Gastrocnemius medialis (tissue), 4 donors: ENCODE data around the gene FGD5. TPM values are rescaled to one million over a fixed set of nuclear protein-coding genes. Genes with fewer than 3 reads are reported as not detected.

ENCODE experiments used
- ATAC-seq, 2 donors: fragments of 150-250 bp; one replicate each; pipeline ENCODE4 v1.9.1; 2016
- DNase-seq, 2 donors: peaks; one replicate each; pipeline ENCODE4 v3.0.0-alpha.2; 2019
- H3K27ac ChIP-seq, 4 donors: fragments of 200-600 bp; sonication (generic); 1 replicate in 1 of 4; 2 replicates in 3 of 4; pipeline ENCODE4 v1.5.1; 2016 to 2018; ENCODE audit warnings: mild to moderate bottlenecking in 2 of 4, moderate library complexity in 1 of 4
- H3K27me3 ChIP-seq, 3 donors: fragments of 200-600 bp; sonication (generic) in 2 of 3; 1 replicate in 1 of 3; 2 replicates in 2 of 3; pipeline versions ENCODE4 v1.5.1 to v1.6.0; 2016 to 2019; ENCODE audit warnings: mild to moderate bottlenecking in 1 of 3, moderate library complexity in 1 of 3
- H3K36me3 ChIP-seq, 2 donors: fragments of 200-600 bp; sonication (generic) in 1 of 2; one replicate each; pipeline ENCODE4 v1.5.1; 2017 to 2018
- H3K4me1 ChIP-seq, 2 donors: fragments of 200-600 bp; sonication (generic) in 1 of 2; one replicate each; pipeline ENCODE4 v1.5.1; 2016 to 2017; ENCODE audit warnings: mild to moderate bottlenecking in 2 of 2
- H3K4me3 ChIP-seq, 4 donors: fragments of 200-600 bp; sonication (generic) in 3 of 4; 1 replicate in 1 of 4; 2 replicates in 3 of 4; pipeline ENCODE4 v1.5.1; 2016 to 2019; ENCODE audit warnings: mild to moderate bottlenecking in 2 of 4
- H3K9me3 ChIP-seq, 3 donors: fragments of 200-600 bp; sonication (generic) in 2 of 3; 1 replicate in 1 of 3; 2 replicates in 2 of 3; pipeline ENCODE4 v1.5.1; 2016 to 2019
- POLR2A ChIP-seq, 2 donors: fragments of 450-650 bp; IDR thresholded peaks; one replicate each; pipeline ENCODE4 v1.6.1; 2017; ENCODE audit warnings: antibody characterized with exemption in 2 of 2, mild to moderate bottlenecking in 2 of 2, moderate library complexity in 2 of 2
- in situ Hi-C, 4 donors: fragments of 200-750 bp; cut with MboI; loops; one replicate each; pipeline versions ENCODE4 v1.15.0 to v1.8.0; 2017; ENCODE audit warnings: low sequenced_read_pairs in 4 of 4
- intact Hi-C: fragments of 100-400 bp; cut with DNase I; formaldehyde crosslinking; loops from one replicate; pipeline ENCODE4 v1.15.1; 2023; ENCODE audit warnings: low total_unique reads
- total RNA-seq, 4 donors: library from RNA; depleted of rRNA; stranded (reverse); fragments of >200 nt; gene quantifications; one replicate each; pipeline versions ENCODE4 v1.1.0 to v1.2.3, GENCODE V29; 2016
- TF ChIP-seq, protein P1 (sequence below), 5 experiments: fragments of 450-650 bp in 3 of 5; fragments of 200-600 bp in 2 of 5; sonication (generic) in 2 of 5; IDR thresholded peaks in 4 of 5; conservative IDR thresholded peaks in 1 of 5; 1 replicate in 4 of 5; 2 replicates in 1 of 5; pipeline ENCODE4 v1.5.1; 2016 to 2019; ENCODE audit warnings: antibody characterized with exemption in 5 of 5, mild to moderate bottlenecking in 3 of 5, moderate library complexity in 3 of 5

FGD5 gene
- total RNA-seq, 4 donors from 2014 or later, result 4.4 to 8.4 (median 5.2) TPM

DNA sequence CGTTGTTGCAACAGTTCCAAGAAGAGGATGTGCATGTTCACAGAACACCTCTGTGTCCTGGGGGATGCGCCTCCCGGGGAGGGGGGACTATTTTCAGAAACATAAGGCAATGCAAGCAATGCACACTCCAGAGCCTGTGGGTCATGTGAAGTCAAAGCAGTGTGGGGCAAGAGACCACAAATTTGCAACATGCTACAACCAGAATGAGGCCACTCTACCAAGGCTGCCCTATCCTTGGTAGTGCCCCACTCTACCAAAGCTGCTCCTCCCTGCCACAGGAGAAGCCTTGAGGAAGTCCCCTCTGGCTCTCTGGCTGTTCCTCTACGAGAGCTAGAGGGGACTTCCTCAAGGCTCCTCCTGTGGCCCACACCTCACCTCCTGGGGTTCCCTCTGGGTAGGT is 120.2 kb downstream of the FGD5 start:
- H3K4me1 ChIP-seq, result peaks cover 0 to 6% of the 10 kb centered on the region in 2 donors
- no peak overlapping the region for H3K27ac ChIP-seq
- ATAC-seq (no peak), DNase-seq (no peak)
- H3K4me3 ChIP-seq, result no peak overlapping the region
- TF ChIP-seq, protein P1, sequence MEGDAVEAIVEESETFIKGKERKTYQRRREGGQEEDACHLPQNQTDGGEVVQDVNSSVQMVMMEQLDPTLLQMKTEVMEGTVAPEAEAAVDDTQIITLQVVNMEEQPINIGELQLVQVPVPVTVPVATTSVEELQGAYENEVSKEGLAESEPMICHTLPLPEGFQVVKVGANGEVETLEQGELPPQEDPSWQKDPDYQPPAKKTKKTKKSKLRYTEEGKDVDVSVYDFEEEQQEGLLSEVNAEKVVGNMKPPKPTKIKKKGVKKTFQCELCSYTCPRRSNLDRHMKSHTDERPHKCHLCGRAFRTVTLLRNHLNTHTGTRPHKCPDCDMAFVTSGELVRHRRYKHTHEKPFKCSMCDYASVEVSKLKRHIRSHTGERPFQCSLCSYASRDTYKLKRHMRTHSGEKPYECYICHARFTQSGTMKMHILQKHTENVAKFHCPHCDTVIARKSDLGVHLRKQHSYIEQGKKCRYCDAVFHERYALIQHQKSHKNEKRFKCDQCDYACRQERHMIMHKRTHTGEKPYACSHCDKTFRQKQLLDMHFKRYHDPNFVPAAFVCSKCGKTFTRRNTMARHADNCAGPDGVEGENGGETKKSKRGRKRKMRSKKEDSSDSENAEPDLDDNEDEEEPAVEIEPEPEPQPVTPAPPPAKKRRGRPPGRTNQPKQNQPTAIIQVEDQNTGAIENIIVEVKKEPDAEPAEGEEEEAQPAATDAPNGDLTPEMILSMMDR (IDR thresholded peaks at IDR 0.05 in 4 of 5, conservative IDR thresholded peaks at IDR 0.05 in 1 of 5), result no peak
- no peak for TF ChIP-seq POLR2A (IDR thresholded peaks at IDR 0.05)
- H3K9me3 ChIP-seq, result no peaks in the 10 kb centered on the region
- no peaks in the 10 kb centered on the region for H3K27me3 ChIP-seq
- in situ Hi-C loops (loop anchor here in 3 of 4 donors (25.0 kb wide), 2 partner anchors 123 to 273 kb away; partner anchors contain the start of genes CAPN7 (in 2 of the 3) and MRPS25 (in 2 of the 3)), intact Hi-C loops (no loop called here)
- H3K36me3 ChIP-seq, result peaks cover 0 to 6% of the 10 kb centered on the region in 2 donors

DNA sequence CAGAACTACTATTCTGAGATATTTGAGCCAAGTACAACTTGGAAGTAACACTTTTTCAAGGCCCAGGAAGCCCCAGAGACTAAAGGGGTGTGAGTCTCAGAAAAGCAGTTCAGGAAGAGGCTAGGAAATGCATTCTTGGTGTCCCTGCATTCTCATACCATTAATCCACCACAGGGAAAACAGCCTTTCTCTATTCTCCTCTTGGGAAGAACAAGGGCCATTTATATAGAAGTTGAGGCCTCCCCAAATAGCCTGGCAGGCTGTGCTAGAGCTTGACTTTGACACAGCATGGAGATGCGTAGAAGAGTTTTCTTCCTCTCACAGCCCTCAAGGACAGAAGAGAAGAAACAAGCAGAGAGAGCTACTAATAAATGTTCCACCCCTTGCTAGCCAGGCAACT is 123.1 kb downstream of the FGD5 start:
- peaks cover 0 to 25% of the 10 kb centered on the region in 2 donors for H3K36me3 ChIP-seq
- peak overlapping the region in 1 of 4 donors; percentile 38 for H3K27ac ChIP-seq
- in situ Hi-C loops, result loop anchor here in 3 of 4 donors (25.0 kb wide), 2 partner anchors 120 to 270 kb away; partner anchors contain the start of genes CAPN7 (in 2 of the 3) and MRPS25 (in 2 of the 3)
- H3K27me3 ChIP-seq, result no peaks in the 10 kb centered on the region
- TF ChIP-seq POLR2A (IDR thresholded peaks at IDR 0.05), result no peak
- TF ChIP-seq, protein P1 (IDR thresholded peaks at IDR 0.05 in 4 of 5, conservative IDR thresholded peaks at IDR 0.05 in 1 of 5), result no peak
- H3K4me1 ChIP-seq, result peaks cover 18 to 19% of the 10 kb centered on the region in 2 donors
- no peak overlapping the region for H3K4me3 ChIP-seq
- no peak for DNase-seq
- intact Hi-C loops, result loop anchor here (10.0 kb wide), 1 partner anchor 263 kb away; the partner anchor contains the start of gene CAPN7
- H3K9me3 ChIP-seq, result no peaks in the 10 kb centered on the region
- no peak for ATAC-seq

DNA sequence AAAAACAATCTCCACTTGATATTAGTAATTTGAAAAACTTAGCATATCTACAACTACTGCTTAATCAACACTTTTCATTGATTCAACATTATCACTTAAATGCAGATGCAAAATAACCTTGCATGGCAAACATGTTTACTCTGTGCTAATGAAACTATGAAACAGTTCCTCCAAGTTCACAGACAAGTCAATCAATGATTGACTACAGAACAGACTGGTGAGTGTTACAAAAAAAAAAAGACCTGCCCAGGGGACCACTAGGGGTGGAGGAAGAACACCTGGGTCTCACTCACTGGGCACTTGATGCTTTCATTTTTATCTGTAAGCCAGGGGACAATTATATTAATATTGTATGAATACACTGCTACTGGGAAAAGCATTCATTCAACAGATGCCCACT is 124.3 kb downstream of the FGD5 start:
- Histone ChIP-seq H3K4me1 (peaks cover 18 to 19% of the 10 kb centered on the region in 2 donors), H3K27ac (no peak overlapping the region), H3K4me3 (no peak overlapping the region), H3K9me3 (no peaks in the 10 kb centered on the region), H3K36me3 (peaks cover 0 to 25% of the 10 kb centered on the region in 2 donors), H3K27me3 (no peaks in the 10 kb centered on the region)
- intact Hi-C loops, result loop anchor here (10.0 kb wide), 1 partner anchor 262 kb away; the partner anchor contains the start of gene CAPN7
- in situ Hi-C loops, result loop anchor here in 3 of 4 donors (25.0 kb wide), 2 partner anchors 119 to 269 kb away; partner anchors contain the start of genes CAPN7 (in 2 of the 3) and MRPS25 (in 2 of the 3)
- ATAC-seq, result no peak
- TF ChIP-seq POLR2A (IDR thresholded peaks at IDR 0.05), result no peak
- TF ChIP-seq, protein P1 (IDR thresholded peaks at IDR 0.05 in 4 of 5, conservative IDR thresholded peaks at IDR 0.05 in 1 of 5), result no peak
- DNase-seq, result no peak

DNA sequence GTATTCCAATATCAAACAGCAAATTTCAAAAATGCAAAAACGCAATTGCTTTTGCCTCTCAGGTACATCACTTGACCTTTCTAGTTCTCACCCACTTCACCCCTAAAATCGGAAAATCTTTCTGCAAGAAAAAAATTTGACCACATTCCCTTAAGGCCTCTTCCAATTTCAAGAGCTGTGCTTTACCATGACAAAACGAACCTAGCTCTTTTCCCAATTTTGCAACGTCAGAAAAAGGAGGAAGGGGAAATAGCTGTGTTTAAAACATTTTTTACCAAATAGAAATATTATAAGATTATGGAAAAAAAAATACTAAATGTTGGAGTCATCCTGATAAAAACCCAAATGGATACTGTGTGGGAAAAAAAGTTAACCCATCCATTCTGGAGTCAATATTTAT is 127.5 kb downstream of the FGD5 start:
- Histone ChIP-seq H3K4me3 (peak overlapping the region; percentile 69 to 98 (median 94)), H3K9me3 (no peaks in the 10 kb centered on the region), H3K36me3 (peaks cover 0 to 25% of the 10 kb centered on the region in 2 donors), H3K4me1 (peaks cover 34 to 42% of the 10 kb centered on the region in 2 donors), H3K27me3 (no peaks in the 10 kb centered on the region), H3K27ac (peak overlapping the region; percentile 96 to 99 (median 99))
- intact Hi-C loops, result loop anchor here (1.0 to 10.0 kb wide), 3 partner anchors 119 to 819 kb away; partner anchors contain the start of genes CAPN7, MRPS25 and TMEM43
- in situ Hi-C loops, result loop anchor here in 3 of 4 donors (25.0 kb wide), 2 partner anchors 116 to 266 kb away; partner anchors contain the start of genes CAPN7 (in 2 of the 3) and MRPS25 (in 2 of the 3)
- no peak for DNase-seq
- no peak for ATAC-seq
- no peak for TF ChIP-seq POLR2A (IDR thresholded peaks at IDR 0.05)
- TF ChIP-seq, protein P1 (IDR thresholded peaks at IDR 0.05 in 4 of 5, conservative IDR thresholded peaks at IDR 0.05 in 1 of 5), result no peak
